Central memory CD8-positive, alpha-beta T cell (primary cell): ENCODE results near the gene KARS1.

Source experiments
- ATAC-seq: fragments of 150-1000 bp; cut with Tn5 transposase; replicated peaks from 2 replicates; pipeline ENCODE4 v1.10.0; 2022; ENCODE audit warnings: mild to moderate bottlenecking, moderate FRiP score, moderate number of reproducible peaks; ENCODE audit not compliant: poor library complexity, severe bottlenecking; ENCODE audit errors: extremely low read depth
- DNase-seq, 2 donors: peaks; one replicate each; pipeline ENCODE4 v3.0.0; 2021; ENCODE audit warnings: low spot score in 2 of 2
- H3K27ac Mint-ChIP-seq: one replicate; pipeline ENCODE4 v1.8.0; 2022; ENCODE audit warnings: low read depth, mild to moderate bottlenecking, moderate library complexity, mixed read lengths
- H3K27me3 Mint-ChIP-seq: one replicate; pipeline ENCODE4 v1.8.0; 2022; ENCODE audit warnings: mixed read lengths
- H3K36me3 Mint-ChIP-seq: one replicate; pipeline ENCODE4 v1.8.0; 2022; ENCODE audit warnings: mild to moderate bottlenecking, moderate library complexity, mixed read lengths; ENCODE audit not compliant: insufficient read depth
- H3K4me1 Mint-ChIP-seq: one replicate; pipeline ENCODE4 v1.8.0; 2022; ENCODE audit warnings: mixed read lengths
- H3K4me3 Mint-ChIP-seq: one replicate; pipeline ENCODE4 v1.8.0; 2022; ENCODE audit warnings: mild to moderate bottlenecking, moderate library complexity, mixed read lengths
- H3K9me3 Mint-ChIP-seq: one replicate; pipeline ENCODE4 v1.8.0; 2022; ENCODE audit warnings: mixed read lengths

The KARS1 gene

GRCh38 chr16:75647112-75647491, 363 bp downstream of the KARS1 start:
- H3K4me1 Mint-ChIP-seq, result peaks cover 47% of the 10 kb centered on the region
- H3K4me3 Mint-ChIP-seq, result peak overlapping the region; percentile 81
- DNase-seq (no peak), ATAC-seq (peak; percentile 2)
- H3K27me3 Mint-ChIP-seq, result no peaks in the 10 kb centered on the region
- H3K36me3 Mint-ChIP-seq, result peaks cover 58% of the 10 kb centered on the region
- H3K27ac Mint-ChIP-seq, result peak overlapping the region; percentile 99
- no peaks in the 10 kb centered on the region for H3K9me3 Mint-ChIP-seq

GRCh38 chr16:75644240-75645012, 3.0 kb downstream of the KARS1 start:
- Mint-ChIP-seq H3K27me3 (no peaks in the 10 kb centered on the region), H3K27ac (peak overlapping the region; percentile 80), H3K4me3 (peak overlapping the region; percentile 66), H3K36me3 (peaks cover 69% of the 10 kb centered on the region), H3K9me3 (no peaks in the 10 kb centered on the region), H3K4me1 (peaks cover 30% of the 10 kb centered on the region)
- ATAC-seq (no peak), DNase-seq (no peak)

GRCh38 chr16:75640598-75640997, 6.9 kb downstream of the KARS1 start:
- Mint-ChIP-seq H3K9me3 (no peaks in the 10 kb centered on the region), H3K4me3 (no peak overlapping the region), H3K27me3 (no peaks in the 10 kb centered on the region), H3K4me1 (peaks cover 28% of the 10 kb centered on the region), H3K36me3 (peaks cover 80% of the 10 kb centered on the region), H3K27ac (no peak overlapping the region)
- DNase-seq (no peak), ATAC-seq (no peak)

- Mint-ChIP-seq H3K4me1 (peaks cover 4% of the 10 kb centered on the region), H3K4me3 (no peak overlapping the region), H3K27me3 (no peaks in the 10 kb centered on the region), H3K9me3 (no peaks in the 10 kb centered on the region), H3K27ac (no peak overlapping the region), H3K36me3 (peaks cover 81% of the 10 kb centered on the region)
- ATAC-seq (no peak), DNase-seq (no peak)
Measured at GRCh38 chr16:75635036-75635435, 12.4 kb downstream of the KARS1 start.

- Mint-ChIP-seq H3K4me1 (peaks cover 18% of the 10 kb centered on the region), H3K27me3 (no peaks in the 10 kb centered on the region), H3K4me3 (no peak overlapping the region), H3K9me3 (no peaks in the 10 kb centered on the region), H3K27ac (no peak overlapping the region), H3K36me3 (peaks cover 76% of the 10 kb centered on the region)
- DNase-seq (no peak), ATAC-seq (no peak)
Measured at GRCh38 chr16:75632857-75633256, 14.6 kb downstream of the KARS1 start.

GRCh38 chr16:75630052-75630451, 17.4 kb downstream of the KARS1 start:
- Mint-ChIP-seq H3K4me3 (no peak overlapping the region), H3K36me3 (peaks cover 67% of the 10 kb centered on the region)

GRCh38 chr16:75629132-75629531, 18.3 kb downstream of the KARS1 start:
- Mint-ChIP-seq H3K27ac (peak overlapping the region; percentile 74), H3K4me1 (peaks cover 33% of the 10 kb centered on the region), H3K36me3 (peaks cover 62% of the 10 kb centered on the region), H3K4me3 (peak overlapping the region; percentile 33), H3K9me3 (no peaks in the 10 kb centered on the region), H3K27me3 (no peaks in the 10 kb centered on the region)
- DNase-seq (no peak), ATAC-seq (no peak)

More at GRCh38 chr16:75630052-75630451, 17.4 kb downstream of the KARS1 start:
- Mint-ChIP-seq H3K9me3 (no peaks in the 10 kb centered on the region), H3K4me1 (peaks cover 28% of the 10 kb centered on the region), H3K27ac (peak overlapping the region; percentile 74), H3K27me3 (no peaks in the 10 kb centered on the region)
- ATAC-seq, result no peak
- no peak for DNase-seq

- H3K4me3 Mint-ChIP-seq, result peak overlapping the region; percentile 2
- DNase-seq, result no peak
- no peaks in the 10 kb centered on the region for H3K27me3 Mint-ChIP-seq
- H3K9me3 Mint-ChIP-seq, result no peaks in the 10 kb centered on the region
- ATAC-seq, result no peak
- H3K36me3 Mint-ChIP-seq, result peaks cover 56% of the 10 kb centered on the region
- peak overlapping the region; percentile 77 for H3K27ac Mint-ChIP-seq
- peaks cover 37% of the 10 kb centered on the region for H3K4me1 Mint-ChIP-seq
Measured at GRCh38 chr16:75628351-75628750, 19.1 kb downstream of the KARS1 start.

GRCh38 chr16:75627851-75628250, 19.6 kb downstream of the KARS1 start:
- DNase-seq (no peak), ATAC-seq (no peak)
- Mint-ChIP-seq H3K4me3 (peak overlapping the region; percentile 2), H3K27ac (peak overlapping the region; percentile 77), H3K27me3 (no peaks in the 10 kb centered on the region), H3K4me1 (peaks cover 42% of the 10 kb centered on the region), H3K36me3 (peaks cover 58% of the 10 kb centered on the region), H3K9me3 (no peaks in the 10 kb centered on the region)

- Mint-ChIP-seq H3K9me3 (no peaks in the 10 kb centered on the region), H3K27me3 (no peaks in the 10 kb centered on the region), H3K27ac (peak overlapping the region; percentile 77), H3K4me1 (peaks cover 45% of the 10 kb centered on the region), H3K36me3 (peaks cover 53% of the 10 kb centered on the region), H3K4me3 (peak overlapping the region; percentile 2)
- ATAC-seq (no peak), DNase-seq (no peak)
Measured at GRCh38 chr16:75626806-75627205, 20.7 kb downstream of the KARS1 start.

GRCh38 chr16:75624921-75625334, 22.5 kb downstream of the KARS1 start:
- no peak for DNase-seq
- Mint-ChIP-seq H3K27ac (peak overlapping the region; percentile 97), H3K36me3 (peaks cover 52% of the 10 kb centered on the region)

GRCh38 chr16:75622761-75623605, 24.5 kb downstream of the KARS1 start, which contains the start of gene ADAT1:
ADAT1 (minus strand) TSS chr16:75623281; CDS start chr16:75620799, 2,482 bp downstream.
- Mint-ChIP-seq H3K4me1 (peaks cover 59% of the 10 kb centered on the region), H3K4me3 (peak within 1 kb of the TSS; percentile 91), H3K27me3 (no peaks in the 10 kb centered on the region), H3K36me3 (peaks cover 53% of the 10 kb centered on the region), H3K27ac (peak within 1 kb of the TSS; percentile 97), H3K9me3 (no peaks in the 10 kb centered on the region)
- ATAC-seq (peak; percentile 75), DNase-seq (peak; percentile 94 to 97)

More at GRCh38 chr16:75624921-75625334, 22.5 kb downstream of the KARS1 start:
- no peak for ATAC-seq
- Mint-ChIP-seq H3K9me3 (no peaks in the 10 kb centered on the region), H3K4me1 (peaks cover 63% of the 10 kb centered on the region), H3K4me3 (peak overlapping the region; percentile 2), H3K27me3 (no peaks in the 10 kb centered on the region)
